ENCODE data around the gene DACH1. TPM values are rescaled to one million over a fixed set of nuclear protein-coding genes. Genes with fewer than 3 reads are reported as not detected.

The DACH1 gene
- total and polyA plus RNA-seq, 4 donors = 1.4 to 42.3 (median 3.7) TPM

DNA sequence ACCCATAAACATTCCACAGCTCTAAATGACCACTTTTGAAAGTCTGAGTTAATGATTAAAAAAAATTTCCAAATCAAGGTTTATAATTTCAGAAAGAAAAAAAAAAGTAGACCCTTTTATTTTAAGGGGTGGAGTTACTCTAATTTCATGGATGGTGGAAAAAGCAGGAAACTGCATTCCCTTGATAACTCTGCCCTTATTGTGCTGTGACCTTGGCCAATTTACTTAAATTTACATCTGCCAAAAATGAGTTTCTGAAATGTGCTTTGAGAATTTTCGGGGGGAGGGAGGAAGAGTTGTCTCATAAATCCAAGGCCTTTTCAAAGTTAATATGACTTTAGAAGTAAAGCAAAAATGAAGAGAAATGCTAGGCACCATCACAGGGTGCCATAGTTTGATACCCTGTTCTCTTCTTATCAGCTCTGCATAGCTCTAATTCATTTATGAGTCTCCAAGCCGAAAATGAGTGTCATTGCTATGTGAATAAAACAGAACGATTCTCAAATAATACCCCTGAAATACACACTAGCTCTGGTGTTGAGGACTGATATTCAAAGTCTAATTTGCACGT lies 367.0 kb downstream of the DACH1 start:
- H3K9ac ChIP-seq (ENCODE audit: insufficient read depth in 1 of 2, low read length in 2 of 2) = no peak overlapping the region
- DNase-seq = no peak
- H3K4me3 ChIP-seq = no peak overlapping the region
- TF ChIP-seq, protein P1, sequence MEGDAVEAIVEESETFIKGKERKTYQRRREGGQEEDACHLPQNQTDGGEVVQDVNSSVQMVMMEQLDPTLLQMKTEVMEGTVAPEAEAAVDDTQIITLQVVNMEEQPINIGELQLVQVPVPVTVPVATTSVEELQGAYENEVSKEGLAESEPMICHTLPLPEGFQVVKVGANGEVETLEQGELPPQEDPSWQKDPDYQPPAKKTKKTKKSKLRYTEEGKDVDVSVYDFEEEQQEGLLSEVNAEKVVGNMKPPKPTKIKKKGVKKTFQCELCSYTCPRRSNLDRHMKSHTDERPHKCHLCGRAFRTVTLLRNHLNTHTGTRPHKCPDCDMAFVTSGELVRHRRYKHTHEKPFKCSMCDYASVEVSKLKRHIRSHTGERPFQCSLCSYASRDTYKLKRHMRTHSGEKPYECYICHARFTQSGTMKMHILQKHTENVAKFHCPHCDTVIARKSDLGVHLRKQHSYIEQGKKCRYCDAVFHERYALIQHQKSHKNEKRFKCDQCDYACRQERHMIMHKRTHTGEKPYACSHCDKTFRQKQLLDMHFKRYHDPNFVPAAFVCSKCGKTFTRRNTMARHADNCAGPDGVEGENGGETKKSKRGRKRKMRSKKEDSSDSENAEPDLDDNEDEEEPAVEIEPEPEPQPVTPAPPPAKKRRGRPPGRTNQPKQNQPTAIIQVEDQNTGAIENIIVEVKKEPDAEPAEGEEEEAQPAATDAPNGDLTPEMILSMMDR (IDR thresholded peaks at IDR 0.05; ENCODE audit: control extremely low read depth, extremely low read depth) = no peak
- H3K4me1 ChIP-seq (ENCODE audit: control insufficient read depth in 5 of 5, insufficient read depth in 5 of 5, low read length in 5 of 5) = peaks cover 0 to 3% (median 0%) of the 10 kb centered on the region in 5 donors
- ATAC-seq (ENCODE audit: insufficient read depth, low FRiP score) = no peak
- no peaks in the 10 kb centered on the region for H3K27me3 ChIP-seq (ENCODE audit: control insufficient read depth in 3 of 3, insufficient read depth in 3 of 3, low read length in 2 of 3)
- no peaks in the 10 kb centered on the region for H3K9me3 ChIP-seq (ENCODE audit: control insufficient read depth in 4 of 4, insufficient read depth in 3 of 4, low read length in 3 of 4)
- WGBS, 2 donors = 77 to 91% methylated on average over 4 of the region's 4 CpGs
- peaks cover 0 to 4% (median 0%) of the 10 kb centered on the region in 4 donors for H3K36me3 ChIP-seq (ENCODE audit: control insufficient read depth in 4 of 4, insufficient read depth in 4 of 4, low read length in 4 of 4)
- H3K27ac ChIP-seq (ENCODE audit: low read depth in 1 of 2, low read length in 1 of 2) = peak overlapping the region in 1 of 2 donors; percentile 9

DNA sequence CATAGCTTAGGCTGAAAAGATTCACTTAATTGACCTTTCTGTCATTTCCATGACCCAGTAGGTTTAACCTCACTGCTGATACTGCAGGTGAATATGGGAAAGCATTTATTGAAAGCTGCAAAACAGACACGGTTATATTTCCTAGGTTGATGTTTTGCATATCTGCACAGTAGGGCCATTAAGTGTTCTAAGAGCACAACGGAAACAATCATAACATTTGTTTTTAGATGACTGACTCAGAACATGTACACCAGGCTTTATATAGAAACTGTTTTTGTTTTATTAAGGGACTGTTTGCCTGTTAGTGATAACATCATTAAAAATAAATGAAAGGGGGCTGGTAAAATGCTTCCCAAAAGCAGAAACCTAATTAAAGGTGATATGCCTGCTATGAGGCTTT lies 367.8 kb downstream of the DACH1 start:
- no peaks in the 10 kb centered on the region for H3K9me3 ChIP-seq (ENCODE audit: control insufficient read depth in 4 of 4, insufficient read depth in 3 of 4, low read length in 3 of 4)
- H3K4me3 ChIP-seq = no peak overlapping the region
- TF ChIP-seq, protein P1 (IDR thresholded peaks at IDR 0.05; ENCODE audit: control extremely low read depth, extremely low read depth) = no peak
- WGBS, 2 donors = 63 to 79% methylated on average over 2 of the region's 2 CpGs
- H3K27ac ChIP-seq (ENCODE audit: low read depth in 1 of 2, low read length in 1 of 2) = peak overlapping the region in 1 of 2 donors; percentile 23
- no peak overlapping the region for H3K9ac ChIP-seq (ENCODE audit: insufficient read depth in 1 of 2, low read length in 2 of 2)
- H3K36me3 ChIP-seq (ENCODE audit: control insufficient read depth in 4 of 4, insufficient read depth in 4 of 4, low read length in 4 of 4) = peaks cover 0 to under 1% (median 0%) of the 10 kb centered on the region in 4 donors
- DNase-seq = no peak
- peaks cover 0 to 3% (median 0%) of the 10 kb centered on the region in 5 donors for H3K4me1 ChIP-seq (ENCODE audit: control insufficient read depth in 5 of 5, insufficient read depth in 5 of 5, low read length in 5 of 5)
- no peaks in the 10 kb centered on the region for H3K27me3 ChIP-seq (ENCODE audit: control insufficient read depth in 3 of 3, insufficient read depth in 3 of 3, low read length in 2 of 3)
- ATAC-seq (ENCODE audit: insufficient read depth, low FRiP score) = no peak

DNA sequence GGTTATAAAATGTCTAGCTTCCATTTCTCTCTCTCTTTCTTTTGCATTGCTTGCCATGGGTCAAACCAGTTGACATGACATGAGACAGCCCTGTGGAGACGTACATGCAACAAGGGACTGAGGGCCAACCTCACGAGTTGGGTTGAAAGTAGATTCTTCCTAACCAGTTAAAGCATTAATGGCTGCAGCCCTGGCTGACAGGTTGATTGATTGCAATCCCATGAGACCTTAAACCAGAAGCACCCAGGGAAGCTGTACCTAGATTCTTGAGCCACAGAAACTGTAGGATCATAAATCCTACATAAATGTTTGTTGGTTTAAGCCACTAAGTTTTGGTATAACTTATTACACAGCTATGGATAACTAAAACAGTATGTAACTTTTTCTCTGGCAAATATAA lies 373.8 kb downstream of the DACH1 start:
- H3K4me3 ChIP-seq = no peak overlapping the region
- H3K9me3 ChIP-seq (ENCODE audit: control insufficient read depth in 4 of 4, insufficient read depth in 3 of 4, low read length in 3 of 4) = peaks cover 0 to 3% (median 0%) of the 10 kb centered on the region in 4 donors
- WGBS, 2 donors = 89 to 92% methylated on average over 2 of the region's 2 CpGs
- TF ChIP-seq, protein P1 (IDR thresholded peaks at IDR 0.05; ENCODE audit: control extremely low read depth, extremely low read depth) = no peak
- H3K27ac ChIP-seq (ENCODE audit: low read depth in 1 of 2, low read length in 1 of 2) = no peak overlapping the region
- peaks cover 0 to 15% (median 3%) of the 10 kb centered on the region in 5 donors for H3K4me1 ChIP-seq (ENCODE audit: control insufficient read depth in 5 of 5, insufficient read depth in 5 of 5, low read length in 5 of 5)
- no peak for DNase-seq
- H3K9ac ChIP-seq (ENCODE audit: insufficient read depth in 1 of 2, low read length in 2 of 2) = no peak overlapping the region
- peaks cover 0 to 7% (median 3%) of the 10 kb centered on the region in 4 donors for H3K36me3 ChIP-seq (ENCODE audit: control insufficient read depth in 4 of 4, insufficient read depth in 4 of 4, low read length in 4 of 4)
- H3K27me3 ChIP-seq (ENCODE audit: control insufficient read depth in 3 of 3, insufficient read depth in 3 of 3, low read length in 2 of 3) = no peaks in the 10 kb centered on the region
- ATAC-seq (ENCODE audit: insufficient read depth, low FRiP score) = no peak
